HG02938 (cell line): ENCODE data around the gene RNASEH1.
"Not testable (repeated sequence)": the region's sequence is repeated elsewhere in the genome, so short reads cannot be mapped to it uniquely, and the experiment has no call there.

Source experiments
- ATAC-seq: cut with Tn5 transposase; IDR thresholded peaks from one replicate; pipeline ENCODE4 v1.9.1; 2021; ENCODE audit warnings: mild to moderate bottlenecking, moderate library complexity; ENCODE audit not compliant: unreplicated experiment

The RNASEH1 gene

DNA sequence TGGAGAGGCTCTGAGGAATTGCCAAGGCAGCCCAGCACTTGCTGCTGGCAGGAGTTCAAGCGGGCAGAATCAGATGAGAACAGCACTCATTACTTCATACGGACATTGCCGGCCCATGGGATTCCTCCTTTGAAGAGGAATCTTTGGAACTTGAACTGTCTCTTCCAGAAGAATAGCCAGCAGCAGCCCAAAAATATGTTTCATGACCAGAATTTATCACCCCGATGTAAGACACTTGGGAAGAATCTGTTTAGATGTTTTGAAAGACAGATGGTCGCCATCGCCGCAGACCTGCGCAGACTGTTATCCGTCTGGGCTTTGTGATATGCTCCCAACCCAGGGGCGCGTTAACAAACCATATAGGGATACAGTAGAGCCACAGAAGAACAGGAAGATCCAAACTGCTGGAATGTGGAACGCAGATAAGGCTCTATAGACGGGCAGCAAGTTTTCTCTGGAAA, 35.1 kb downstream of the RNASEH1 start:
- no peak for ATAC-seq

DNA sequence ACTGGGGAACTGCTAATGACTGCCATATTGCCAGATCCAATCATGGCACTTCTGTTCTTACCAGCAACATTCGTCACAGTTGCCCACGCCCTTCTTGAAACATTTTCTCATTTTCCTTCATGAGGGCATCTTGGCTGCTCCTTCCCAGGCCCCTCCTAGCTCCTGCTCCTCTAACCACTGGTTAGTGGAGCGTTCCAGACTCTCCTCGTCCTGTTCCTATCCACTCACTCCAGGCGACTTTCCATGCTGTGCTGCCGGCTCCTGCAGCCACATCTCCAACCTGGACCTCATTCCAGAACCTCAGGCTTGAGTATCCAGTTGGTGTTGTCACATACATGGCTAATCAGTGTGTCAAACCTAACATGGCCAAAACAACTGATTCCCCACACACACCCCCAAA, 37.5 kb downstream of the RNASEH1 start:
- no peak for ATAC-seq

DNA sequence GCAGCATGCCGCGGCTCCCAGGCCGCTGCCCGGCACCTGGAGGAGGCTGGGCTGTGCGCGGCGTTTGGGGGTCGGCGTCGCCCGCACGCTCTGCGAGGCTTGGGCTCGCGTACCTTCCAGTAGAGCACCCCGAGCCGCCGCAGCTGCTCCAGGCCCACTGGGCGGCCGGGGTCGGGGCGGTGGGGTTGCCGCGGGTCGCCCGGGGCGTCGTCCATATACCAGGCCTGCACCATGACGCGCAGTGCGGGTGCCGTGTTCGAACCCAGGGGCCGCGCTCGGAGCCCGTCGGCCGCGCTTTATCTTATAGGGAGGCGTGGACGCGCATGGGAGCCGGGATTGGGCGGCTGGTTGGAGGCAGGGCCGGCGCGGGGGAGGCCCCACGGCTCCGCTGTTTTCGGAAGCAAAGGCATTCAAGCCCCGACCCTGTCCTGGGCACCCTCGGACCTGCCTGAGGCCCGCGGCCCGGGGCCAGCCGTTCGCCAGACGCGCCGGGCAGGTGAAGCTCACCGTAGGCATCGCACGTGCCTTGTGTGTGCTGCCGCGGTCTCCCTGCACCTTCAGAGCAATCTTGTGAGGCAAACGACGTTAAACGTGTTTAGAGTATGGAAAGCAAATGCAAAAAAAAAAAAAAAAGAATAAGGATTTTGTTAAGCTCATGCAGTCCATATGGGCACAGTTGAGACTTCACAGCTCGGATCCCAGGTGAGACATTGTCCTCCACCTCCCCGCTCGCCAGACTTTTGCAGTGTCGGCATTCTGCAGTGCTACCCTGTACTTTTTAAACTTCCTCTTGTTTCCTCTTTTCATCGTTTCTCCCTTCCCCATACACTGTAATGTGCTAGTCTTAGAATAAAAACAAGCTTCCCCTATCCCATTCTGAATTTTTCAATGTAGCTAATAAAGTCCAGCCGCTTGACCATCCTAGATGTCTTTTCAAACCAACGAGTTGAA, 38.6 kb downstream of the RNASEH1 start, which contains the start of gene ADI1:
Gene ADI1, minus strand, starts transcription at position 277 of the 951 bp plus-strand sequence. Its CDS starts 44 bp downstream, at position 233.
- ATAC-seq: peak; percentile 61

DNA sequence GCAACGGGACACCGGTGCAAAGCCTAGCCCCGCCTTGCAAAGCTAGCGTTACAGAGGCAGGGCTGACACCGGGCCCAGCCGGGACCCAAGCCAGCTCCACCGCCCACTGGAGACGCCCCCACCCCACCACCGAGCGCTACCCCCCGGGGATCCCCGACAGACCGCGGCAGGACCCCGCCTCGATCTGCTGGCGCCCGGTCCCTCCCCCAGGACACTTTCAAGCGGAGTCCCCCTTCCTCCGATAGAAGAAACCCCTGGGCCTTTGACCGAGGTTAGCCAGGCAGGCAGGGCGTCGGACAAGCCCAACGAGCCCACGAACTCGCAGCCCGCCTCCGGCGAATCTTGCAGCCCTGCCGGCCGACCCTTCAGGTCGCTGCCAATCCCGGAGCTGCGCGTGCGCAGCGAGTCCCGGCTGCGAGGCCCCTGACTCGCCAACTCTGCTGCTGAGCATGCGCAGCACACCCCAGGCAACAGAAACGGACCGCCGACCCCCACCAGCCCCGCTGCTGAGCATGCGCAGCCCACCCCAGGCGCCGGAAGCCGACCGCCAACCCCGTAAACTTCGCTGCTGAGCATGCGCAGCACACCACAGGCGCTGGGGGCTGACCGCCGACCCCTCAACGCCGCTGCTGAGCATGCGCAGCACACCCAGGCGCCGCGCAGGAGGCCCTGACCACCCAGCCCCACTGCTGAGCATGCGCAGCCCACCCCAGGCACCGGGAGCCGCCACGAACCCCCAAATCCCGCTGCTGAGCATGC, 39.5 kb downstream of the RNASEH1 start:
- peak; percentile 72 for ATAC-seq

DNA sequence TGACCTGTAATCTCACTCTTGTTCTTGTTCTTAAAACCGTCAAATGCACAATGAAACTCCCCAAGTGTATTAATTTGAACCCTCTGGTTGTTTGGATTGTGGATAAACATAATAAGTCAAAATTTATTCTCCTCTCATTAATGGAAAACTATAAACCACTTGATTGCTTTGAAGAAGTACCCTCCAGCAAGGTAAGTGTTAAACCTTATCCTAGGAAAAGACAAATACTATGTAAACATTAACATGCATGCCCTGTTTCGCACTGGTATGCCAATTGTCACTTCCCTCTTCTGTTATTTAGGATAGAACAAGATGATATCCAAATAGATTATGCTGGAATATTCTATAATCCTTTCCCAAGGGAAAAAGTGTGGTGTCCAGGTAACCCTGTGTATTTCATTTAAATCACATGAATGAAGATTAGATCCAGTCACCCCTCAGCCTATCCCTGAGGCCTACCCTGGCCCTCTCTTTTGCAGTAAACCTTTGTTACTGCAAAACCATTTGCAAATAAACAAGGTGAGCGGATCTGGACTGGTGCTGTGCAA, 40.1 kb downstream of the RNASEH1 start:
- ATAC-seq: no peak

DNA sequence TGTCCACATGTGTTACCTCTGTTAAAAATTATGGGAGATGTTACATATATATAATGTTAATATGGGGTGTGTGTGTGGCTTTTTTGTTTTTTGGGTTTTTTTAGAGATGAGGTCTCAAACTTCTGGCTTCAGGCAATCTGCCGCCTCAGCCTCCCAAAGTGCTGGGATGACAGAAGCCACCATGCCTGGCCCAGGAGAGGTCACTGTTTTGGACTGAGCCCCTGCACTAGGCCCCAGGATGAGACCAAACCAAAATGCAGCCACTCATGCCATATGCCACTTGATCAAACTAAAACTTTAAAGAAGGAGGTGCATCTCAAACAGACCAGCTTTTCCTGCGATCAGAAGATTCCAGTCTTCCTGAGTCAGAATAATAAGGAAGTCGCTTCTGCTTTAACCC, 41.3 kb downstream of the RNASEH1 start:
- ATAC-seq: no peak

DNA sequence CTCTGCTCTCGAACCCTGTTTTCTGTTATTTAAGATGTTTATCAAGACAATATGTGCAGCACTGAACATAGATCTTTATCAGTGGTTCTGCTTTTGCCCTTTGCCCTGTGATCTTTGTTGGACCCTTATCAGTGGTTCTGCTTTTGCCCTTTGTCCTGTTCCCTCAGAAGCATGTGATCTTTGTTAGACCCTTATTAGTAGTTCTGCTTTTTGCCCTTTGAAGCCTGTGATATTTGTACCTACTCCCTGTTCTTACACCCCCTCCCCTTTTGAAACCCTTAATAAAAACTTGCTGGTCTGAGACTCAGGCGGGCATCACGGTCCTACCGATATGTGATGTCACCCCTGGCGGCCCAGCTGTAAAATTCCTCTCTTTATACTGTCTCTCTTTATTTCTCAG, 42.7 kb downstream of the RNASEH1 start:
- ATAC-seq: not testable (repeated sequence)

DNA sequence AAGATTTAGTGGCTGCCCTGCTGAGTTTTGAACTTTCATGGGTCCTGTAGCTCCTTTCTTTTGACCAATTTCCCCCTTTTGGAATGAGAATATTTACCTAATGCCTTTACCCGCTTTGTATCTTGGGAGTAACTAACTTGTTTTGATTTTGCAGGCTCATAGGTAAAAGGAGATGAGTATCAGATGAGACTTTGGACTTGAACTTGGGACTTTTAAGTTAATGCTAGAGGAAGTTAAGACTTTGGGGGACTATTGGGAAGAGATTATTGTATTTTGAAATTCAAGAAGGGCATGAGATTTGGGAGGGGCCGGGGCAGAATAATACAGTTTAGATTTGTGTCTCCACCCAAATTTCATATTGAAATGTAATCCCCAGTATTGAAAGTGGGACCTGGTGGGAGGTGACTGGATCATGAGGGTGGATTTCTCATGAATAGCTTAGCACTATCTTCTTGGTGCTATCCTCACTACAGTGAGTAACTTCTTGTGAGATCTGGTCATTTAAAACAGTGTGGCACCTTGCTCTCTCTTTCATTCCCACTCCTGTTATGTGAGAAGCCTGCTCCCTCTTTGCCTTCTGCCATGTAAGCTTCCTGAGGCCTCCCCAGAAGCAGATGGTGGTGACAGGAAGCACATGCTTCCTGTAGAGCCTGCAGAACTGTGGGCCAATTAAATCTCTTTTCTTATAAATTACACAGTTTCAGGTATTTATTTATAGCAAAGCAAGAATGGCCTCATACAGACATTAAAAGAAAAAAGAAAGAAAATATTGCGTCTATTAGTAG, 44.9 kb downstream of the RNASEH1 start:
- no peak for ATAC-seq

DNA sequence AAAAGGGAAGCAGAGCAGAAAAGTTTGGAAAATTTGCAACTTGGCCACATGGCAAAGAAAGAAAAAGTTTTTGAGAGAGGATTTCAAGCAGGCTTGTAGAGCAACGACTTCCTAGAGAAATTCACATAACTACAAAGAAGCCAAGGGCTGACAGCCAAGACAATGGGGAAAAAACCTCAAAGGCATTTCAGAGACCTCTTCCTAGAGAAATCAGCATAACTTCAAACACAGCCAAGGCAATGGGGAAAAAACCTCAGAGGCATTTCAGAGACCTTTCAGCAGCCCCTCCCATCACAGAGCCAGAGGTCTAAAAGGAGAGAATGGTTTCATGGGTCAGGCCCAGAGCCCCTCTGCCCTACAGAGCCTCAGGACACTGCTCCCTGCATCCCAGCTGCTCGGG, 46.0 kb downstream of the RNASEH1 start:
- no peak for ATAC-seq

DNA sequence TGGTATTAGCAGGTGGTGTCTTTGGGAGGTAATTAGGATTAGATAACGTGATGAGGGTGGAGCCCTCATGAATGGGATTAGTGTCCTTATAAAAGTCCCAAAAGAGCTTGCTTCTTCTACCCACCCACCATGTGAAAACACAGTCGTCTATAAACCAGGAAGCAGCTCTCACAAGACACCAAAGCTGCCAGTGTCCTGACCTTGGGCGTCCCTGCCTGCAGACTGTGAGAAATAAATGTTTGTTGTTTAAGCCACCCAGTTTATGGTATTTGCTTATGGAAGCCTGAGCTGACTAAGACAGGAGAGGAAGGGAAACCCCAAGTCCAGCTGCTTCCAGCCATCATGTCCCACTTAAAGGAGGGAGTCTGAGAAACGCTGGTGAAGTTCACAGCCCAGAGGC, 52.4 kb downstream of the RNASEH1 start:
- no peak for ATAC-seq

DNA sequence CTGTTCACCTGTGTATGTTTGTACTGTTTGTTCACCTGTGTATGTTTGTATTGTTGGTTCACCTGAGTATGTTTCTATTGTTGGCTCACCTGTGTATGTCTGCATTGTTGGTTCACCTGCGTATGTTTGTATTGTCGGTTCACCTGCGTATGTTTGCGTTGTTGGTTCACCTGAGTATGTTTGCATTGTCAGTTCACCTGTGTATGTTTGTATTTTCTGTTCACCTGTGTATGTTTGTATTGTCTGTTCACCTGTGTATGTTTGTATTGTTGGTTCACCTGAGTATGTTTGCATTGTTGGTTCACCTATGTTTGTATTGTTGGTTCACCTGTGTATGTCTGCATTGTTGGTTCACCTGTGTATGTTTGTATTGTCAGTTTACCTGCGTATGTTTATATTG, 53.4 kb downstream of the RNASEH1 start:
- ATAC-seq: no peak

DNA sequence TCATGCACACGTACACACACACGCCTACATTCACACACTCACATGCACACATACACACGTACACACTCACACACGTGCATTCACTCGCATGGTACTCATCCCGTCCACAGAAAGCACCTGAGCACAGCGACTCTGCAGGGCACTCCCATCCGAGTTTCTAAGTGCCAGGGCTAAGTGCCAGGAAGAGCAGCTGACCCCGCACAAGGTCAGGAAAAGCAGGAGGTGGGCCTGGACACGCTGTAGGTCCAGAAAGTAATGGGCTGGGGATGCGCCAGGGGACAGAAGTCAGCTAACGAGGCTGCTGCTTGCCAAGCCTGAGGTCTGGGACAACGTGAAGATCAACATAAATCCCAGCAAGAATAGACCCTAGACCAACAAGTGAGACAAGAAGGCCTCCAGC, 54.6 kb downstream of the RNASEH1 start:
- ATAC-seq: no peak

DNA sequence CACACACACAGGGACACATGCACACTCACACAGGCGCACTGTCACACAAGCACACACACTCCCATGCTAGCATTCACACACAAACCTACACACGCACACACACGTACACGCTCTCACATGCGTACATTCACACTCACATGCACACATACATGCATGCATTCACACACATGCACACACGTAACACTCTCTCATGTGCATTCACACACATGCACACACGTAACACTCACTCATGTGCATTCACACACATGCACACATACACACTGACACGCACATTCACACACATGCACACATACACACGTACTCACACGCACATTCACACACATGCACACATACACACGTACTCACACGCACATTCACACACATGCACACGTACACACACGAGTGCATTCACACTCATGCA, 55.1 kb downstream of the RNASEH1 start:
- no peak for ATAC-seq

DNA sequence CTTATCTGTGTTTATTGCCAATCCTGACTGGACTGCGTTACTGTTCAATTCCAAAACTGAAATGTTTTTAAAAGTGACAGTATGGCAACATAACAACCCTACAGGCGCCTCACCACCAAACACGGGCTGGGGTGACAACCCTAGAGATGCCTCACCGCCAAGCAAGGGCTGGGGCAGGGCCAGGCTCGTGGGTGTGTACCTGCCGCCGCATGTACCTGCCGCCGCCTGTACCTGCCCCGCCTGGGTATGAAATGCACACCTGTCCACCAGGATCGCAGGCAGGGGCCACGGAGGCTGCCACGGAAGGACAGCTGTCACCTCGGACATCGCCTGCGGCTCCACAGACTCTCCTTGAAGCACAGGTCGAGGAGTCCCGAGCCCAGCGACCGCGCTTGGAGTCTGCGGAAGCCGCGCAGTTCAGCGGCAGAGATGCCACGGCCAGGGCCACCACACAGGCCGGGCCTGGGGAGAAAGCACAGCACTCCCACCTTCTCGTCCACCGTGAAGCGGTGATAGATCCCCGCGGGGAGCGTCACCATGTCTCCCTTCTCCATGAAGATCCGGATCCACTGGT, 57.7 kb downstream of the RNASEH1 start:
- no peak for ATAC-seq

DNA sequence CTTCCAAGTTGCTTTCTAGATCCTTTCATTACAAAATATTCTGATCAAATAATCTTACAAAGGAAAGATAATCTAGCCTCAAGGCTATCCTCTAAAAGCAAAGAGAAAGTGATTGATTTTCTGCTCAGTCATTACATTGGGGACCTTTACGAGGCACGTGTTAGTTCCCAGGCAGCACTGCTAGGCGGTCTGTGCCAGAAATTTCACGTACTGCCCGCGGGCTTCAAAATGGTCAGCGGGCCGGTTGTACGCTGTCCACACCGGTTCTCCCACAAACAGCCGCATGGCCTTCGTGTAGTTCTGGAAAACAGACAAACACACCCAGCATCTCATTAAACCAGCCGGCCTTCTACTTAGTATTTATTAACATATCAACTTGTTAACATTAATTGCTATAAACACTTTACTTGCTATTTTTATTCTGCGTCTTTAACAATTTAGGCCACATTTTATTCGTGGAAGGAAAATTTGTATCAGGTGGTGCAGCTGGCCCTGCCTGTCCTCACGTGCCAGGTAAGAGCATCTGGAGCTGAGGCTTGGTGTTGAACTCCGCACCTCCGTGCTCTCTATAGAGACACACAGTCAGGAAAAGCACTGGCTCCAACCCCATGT, 59.2 kb downstream of the RNASEH1 start:
- no peak for ATAC-seq

DNA sequence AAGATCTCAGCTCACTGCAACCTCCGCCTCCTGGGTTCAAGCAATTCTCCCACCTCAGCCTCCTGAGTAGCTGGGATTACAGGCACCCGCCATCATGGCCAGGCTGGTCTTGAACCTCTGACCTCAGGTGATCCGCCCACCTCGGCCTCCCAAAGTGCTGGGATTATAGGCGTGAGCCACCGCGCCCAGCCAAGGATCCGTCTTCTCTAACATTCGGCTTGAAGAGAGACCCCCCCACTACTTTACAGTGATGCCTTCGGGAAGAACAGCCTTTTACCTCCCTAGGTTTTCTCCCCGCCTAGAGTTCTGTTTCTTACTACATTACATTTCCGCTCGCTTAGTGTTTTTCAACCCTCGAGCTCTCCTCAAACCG, 61.4 kb downstream of the RNASEH1 start:
- not testable (repeated sequence) for ATAC-seq
